Muscle of leg (tissue), 11 donors: ENCODE data around the gene SGCG. TPM values are rescaled to one million over a fixed set of nuclear protein-coding genes. Genes with fewer than 3 reads are reported as not detected.
A peak's percentile ranks its signal among the peaks of the same experiment; 100 is the strongest.
"Not testable (repeated sequence)": the region's sequence is repeated elsewhere in the genome, so short reads cannot be mapped to it uniquely, and the experiment has no call there.

Source experiments
- DNase-seq: peaks from one replicate; pipeline ENCODE4 v3.0.0; 2013
- H3K27ac ChIP-seq: one replicate; pipeline ENCODE4 v1.5.1; 2013; ENCODE audit warnings: mild to moderate bottlenecking, low read length, control low read depth
- H3K27me3 ChIP-seq: one replicate; pipeline ENCODE4 v1.6.1; 2013; ENCODE audit warnings: low read length; ENCODE audit not compliant: control insufficient read depth, insufficient read depth
- H3K36me3 ChIP-seq: one replicate; pipeline ENCODE4 v1.6.1; 2013; ENCODE audit warnings: low read length; ENCODE audit not compliant: control insufficient read depth, insufficient read depth
- H3K4me1 ChIP-seq: one replicate; pipeline ENCODE4 v1.6.1; 2013; ENCODE audit warnings: low read length; ENCODE audit not compliant: control insufficient read depth, insufficient read depth
- H3K4me3 ChIP-seq: one replicate; pipeline ENCODE4 v1.5.1; 2013; ENCODE audit warnings: low read length, control low read depth
- H3K9me3 ChIP-seq: replicated peaks from 2 replicates; pipeline ENCODE4 v1.6.1; 2013; ENCODE audit warnings: low read depth, low read length; ENCODE audit not compliant: control insufficient read depth
- WGBS: methylation state at CpG from one replicate; pipeline ENCODE4 v1.1.5; 2013; ENCODE audit warnings: missing lambda C conversion rate; ENCODE audit not compliant: insufficient coverage; 5-methylcytosine and 5-hydroxymethylcytosine counted together
- polyA plus RNA-seq, 8 donors: library from polyadenylated mRNA; unstranded; fragments of 120-200 nt; gene quantifications; one replicate each; pipeline versions ENCODE4 v1.2.1 to v1.2.3, GENCODE V29; 2013; ENCODE audit warnings: inconsistent platforms in 1 of 8, low replicate concordance in 1 of 8; ENCODE audit not compliant: insufficient read length in 8 of 8, insufficient read depth in 1 of 8
- total RNA-seq: library from RNA; stranded (reverse); fragments of 120-200 nt; gene quantifications from one replicate; pipeline ENCODE4 v1.2.4, GENCODE V29; 2013

SGCG gene
- total and polyA plus RNA-seq, 9 donors = 39.7 to 68.0 (median 52.5) TPM

DNA sequence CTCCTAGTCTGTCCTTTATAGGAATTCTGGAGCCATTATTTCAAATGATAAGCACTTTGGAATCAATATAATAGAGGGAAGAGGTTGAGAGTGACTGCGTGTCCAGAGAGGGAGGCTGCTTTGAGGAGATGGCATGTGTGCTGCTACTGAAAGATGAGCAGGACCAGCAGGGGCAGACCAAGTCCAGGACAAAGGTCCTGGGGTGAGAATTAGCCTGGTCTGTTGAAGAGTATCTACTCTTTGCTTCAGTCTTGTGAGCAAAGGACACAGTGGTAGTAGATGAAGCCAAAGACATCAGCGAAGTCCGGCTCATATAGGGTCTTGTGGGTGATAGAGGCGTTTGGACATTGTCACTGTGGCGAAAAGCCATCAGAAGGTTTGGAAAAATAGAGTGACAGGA lies 21.1 kb downstream of the SGCG start:
- no peak for DNase-seq
- Histone ChIP-seq H3K4me3 (no peak overlapping the region), H3K27ac (no peak overlapping the region), H3K36me3 (no peaks in the 10 kb centered on the region), H3K4me1 (no peaks in the 10 kb centered on the region), H3K27me3 (no peaks in the 10 kb centered on the region), H3K9me3 (peaks cover under 1% of the 10 kb centered on the region)
- WGBS = 83% methylated on average over 5 of the region's 5 CpGs

DNA sequence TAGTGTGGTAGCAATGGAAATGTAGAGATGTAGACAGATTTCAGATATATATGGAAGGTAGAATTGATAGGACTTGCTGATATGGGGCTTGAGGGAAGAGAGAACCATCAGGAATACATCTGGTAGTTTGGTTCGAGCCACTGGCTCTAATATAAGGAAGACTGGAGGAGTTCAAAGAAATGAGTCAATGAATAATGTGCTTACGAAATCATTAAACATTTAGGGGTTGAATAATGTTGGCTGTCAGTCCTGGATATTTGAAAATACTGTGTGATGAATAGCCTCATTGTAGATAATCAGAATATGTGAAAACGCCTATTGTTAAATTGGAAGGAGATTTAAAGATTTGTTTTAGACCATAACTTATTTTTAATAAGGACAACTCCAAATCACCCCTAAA lies 21.6 kb downstream of the SGCG start:
- peaks cover 2% of the 10 kb centered on the region for H3K9me3 ChIP-seq
- H3K36me3 ChIP-seq = no peaks in the 10 kb centered on the region
- no peaks in the 10 kb centered on the region for H3K4me1 ChIP-seq
- H3K27me3 ChIP-seq = no peaks in the 10 kb centered on the region
- 80% methylated on average over 2 of the region's 3 CpGs for whole genome bisulfite sequencing
- DNase-seq = no peak
- no peak overlapping the region for H3K4me3 ChIP-seq
- no peak overlapping the region for H3K27ac ChIP-seq

DNA sequence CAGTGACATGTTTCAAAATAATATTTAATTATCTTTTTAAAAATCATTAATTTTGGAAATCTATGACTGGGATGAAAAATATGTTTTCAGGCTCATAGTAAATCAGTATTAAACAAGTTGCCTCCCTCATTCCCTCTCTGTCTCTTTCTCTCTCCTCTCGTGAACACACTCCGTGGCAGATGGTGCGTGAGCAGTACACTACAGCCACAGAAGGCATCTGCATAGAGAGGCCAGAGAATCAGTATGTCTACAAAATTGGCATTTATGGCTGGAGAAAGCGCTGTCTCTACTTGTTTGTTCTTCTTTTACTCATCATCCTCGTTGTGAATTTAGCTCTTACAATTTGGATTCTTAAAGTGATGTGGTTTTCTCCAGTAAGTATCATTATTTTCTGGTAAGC lies 22.7 kb downstream of the SGCG start:
- H3K27me3 ChIP-seq = no peaks in the 10 kb centered on the region
- no peaks in the 10 kb centered on the region for H3K4me1 ChIP-seq
- no peak overlapping the region for H3K4me3 ChIP-seq
- no peak overlapping the region for H3K27ac ChIP-seq
- no peak for DNase-seq
- WGBS = no CpG with 5 or more reads among the region's 5 CpGs
- H3K9me3 ChIP-seq = peaks cover 2% of the 10 kb centered on the region
- no peaks in the 10 kb centered on the region for H3K36me3 ChIP-seq

DNA sequence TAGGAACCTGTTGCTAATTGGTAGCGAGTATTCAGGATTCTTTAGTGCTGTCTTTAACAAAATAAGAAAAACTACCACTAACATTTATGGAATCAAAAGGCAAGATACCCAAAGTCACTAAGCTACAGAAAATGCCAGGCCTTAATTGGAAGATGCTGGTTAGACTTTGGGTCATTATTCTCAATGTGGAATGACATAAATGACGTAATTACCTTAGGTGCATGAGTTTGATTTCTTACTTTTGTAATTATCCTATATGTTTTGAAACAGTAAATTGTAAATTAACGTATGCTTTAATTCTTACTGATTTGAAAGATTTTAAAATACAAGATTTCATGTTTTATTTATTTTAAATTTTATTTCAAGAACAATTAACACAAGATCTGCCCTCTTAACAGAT lies 25.0 kb downstream of the SGCG start:
- H3K27ac ChIP-seq = no peak overlapping the region
- H3K27me3 ChIP-seq = no peaks in the 10 kb centered on the region
- no peaks in the 10 kb centered on the region for H3K36me3 ChIP-seq
- no peaks in the 10 kb centered on the region for H3K4me1 ChIP-seq
- DNase-seq = no peak
- no peak overlapping the region for H3K4me3 ChIP-seq
- H3K9me3 ChIP-seq = peaks cover 2% of the 10 kb centered on the region
- WGBS = no CpG with 5 or more reads among the region's 3 CpGs

DNA sequence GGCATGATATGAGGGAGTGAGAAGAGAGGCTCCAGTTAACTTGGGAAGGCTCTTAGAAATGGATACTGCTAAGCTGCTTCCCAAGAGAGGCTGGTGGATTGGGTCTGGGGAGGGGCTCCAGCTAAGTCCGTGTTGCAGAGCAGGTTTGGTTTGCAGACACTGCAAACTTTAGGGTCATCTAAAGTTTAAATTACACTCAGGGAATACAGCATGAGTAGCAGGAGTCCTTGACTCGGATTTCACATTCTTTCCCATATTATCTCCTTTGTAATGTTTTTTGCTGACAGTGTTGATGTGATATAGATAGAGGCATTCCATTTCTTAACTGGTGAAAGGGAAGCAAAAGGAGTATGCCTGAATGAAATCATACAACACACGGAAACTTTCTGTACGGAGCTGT lies 31.9 kb downstream of the SGCG start:
- Histone ChIP-seq H3K9me3 (peaks cover 2% of the 10 kb centered on the region), H3K36me3 (no peaks in the 10 kb centered on the region), H3K4me1 (peaks cover 6% of the 10 kb centered on the region), H3K27ac (no peak overlapping the region), H3K4me3 (no peak overlapping the region), H3K27me3 (no peaks in the 10 kb centered on the region)
- 0% methylated on average over 1 of the region's 4 CpGs for WGBS
- DNase-seq = peak; percentile 72

DNA sequence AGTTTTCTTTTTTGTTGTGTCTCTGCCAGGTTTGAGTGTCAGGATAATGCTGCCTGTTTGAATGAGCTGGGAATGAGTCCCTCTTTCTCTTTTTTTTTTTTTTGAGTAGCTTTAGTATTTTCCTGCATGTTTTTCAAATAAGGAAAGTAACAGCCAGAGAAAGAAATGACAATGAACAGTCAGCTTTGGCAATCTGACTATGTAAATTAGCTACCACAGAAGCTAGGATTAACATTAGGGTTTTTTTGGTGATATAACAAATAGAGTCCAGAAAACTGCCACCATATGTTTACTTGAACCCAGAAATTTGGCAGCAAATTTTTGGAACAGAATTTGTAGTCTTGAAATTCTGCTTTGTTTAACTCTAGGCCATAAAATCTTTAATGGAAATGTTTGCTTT lies 50.5 kb downstream of the SGCG start:
- H3K36me3 ChIP-seq = no peaks in the 10 kb centered on the region
- DNase-seq = peak; percentile 16
- no peaks in the 10 kb centered on the region for H3K27me3 ChIP-seq
- no peak overlapping the region for H3K27ac ChIP-seq
- H3K4me1 ChIP-seq = no peaks in the 10 kb centered on the region
- no peaks in the 10 kb centered on the region for H3K9me3 ChIP-seq
- no peak overlapping the region for H3K4me3 ChIP-seq

DNA sequence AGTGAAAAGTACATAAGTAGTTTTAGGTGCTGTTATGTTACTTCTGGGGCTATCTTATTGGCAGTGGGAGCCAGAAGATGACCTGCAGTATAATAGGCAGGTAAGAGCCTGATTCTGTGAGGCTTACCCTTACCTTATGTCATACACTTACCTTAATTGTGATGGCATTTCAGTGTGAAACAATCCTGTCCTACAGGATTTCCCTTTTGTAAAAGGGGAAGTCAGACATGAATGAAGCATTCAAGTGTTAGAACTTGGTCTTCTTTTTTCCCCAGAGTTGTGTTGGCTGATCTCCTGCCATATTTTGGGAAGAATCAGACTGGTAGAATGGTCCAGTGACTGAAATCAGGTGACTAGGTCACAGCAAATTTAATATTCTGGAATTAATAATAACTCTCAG lies 55.2 kb downstream of the SGCG start:
- Histone ChIP-seq H3K4me1 (peaks cover 2% of the 10 kb centered on the region), H3K27ac (no peak overlapping the region), H3K36me3 (no peaks in the 10 kb centered on the region), H3K4me3 (no peak overlapping the region), H3K27me3 (no peaks in the 10 kb centered on the region), H3K9me3 (no peaks in the 10 kb centered on the region)
- no peak for DNase-seq

DNA sequence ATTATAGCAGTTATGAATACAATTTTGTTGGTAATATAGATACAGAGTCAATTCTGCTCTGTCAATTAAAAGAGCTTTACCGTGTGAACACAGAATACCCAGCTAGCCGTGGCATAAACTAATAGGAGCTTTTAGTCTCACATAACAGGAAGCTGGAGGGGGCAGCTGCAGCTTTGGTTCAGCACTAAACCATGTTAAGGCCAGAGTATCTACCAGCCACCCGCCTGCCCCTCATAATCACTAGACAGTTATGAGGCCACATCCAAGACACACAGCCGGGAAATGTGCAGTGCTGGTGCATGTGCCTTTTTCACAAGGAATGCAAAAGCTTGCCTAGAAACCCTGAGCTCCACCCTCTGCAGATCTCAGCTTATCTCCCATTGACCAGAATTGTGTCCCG lies 62.3 kb downstream of the SGCG start:
- Histone ChIP-seq H3K27me3 (no peaks in the 10 kb centered on the region), H3K4me3 (no peak overlapping the region), H3K4me1 (peaks cover under 1% of the 10 kb centered on the region), H3K9me3 (no peaks in the 10 kb centered on the region), H3K36me3 (no peaks in the 10 kb centered on the region), H3K27ac (no peak overlapping the region)
- WGBS = 50% methylated on average over 1 of the region's 5 CpGs
- peak; percentile 71 for DNase-seq

DNA sequence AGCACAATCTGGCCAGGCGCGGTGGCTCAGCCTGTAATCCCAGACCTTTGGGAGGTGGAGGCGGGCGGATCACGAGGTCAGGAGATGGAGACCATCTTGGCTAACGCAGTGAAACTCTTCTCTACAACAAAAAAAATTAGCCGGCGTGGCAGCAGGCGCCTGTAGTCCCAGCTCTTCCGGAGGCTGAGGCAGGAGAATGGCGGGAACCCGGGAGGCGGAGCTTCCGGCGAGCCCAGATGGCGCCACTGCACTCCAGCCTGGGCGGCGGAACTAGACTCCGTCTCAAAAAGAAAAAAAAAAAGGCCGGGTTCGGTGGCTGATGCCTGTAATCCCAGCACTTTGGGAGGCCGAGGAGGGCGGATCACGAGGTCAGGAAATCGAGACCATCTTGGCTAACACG lies 67.6 kb downstream of the SGCG start:
- H3K27ac ChIP-seq = not testable (repeated sequence)

DNA sequence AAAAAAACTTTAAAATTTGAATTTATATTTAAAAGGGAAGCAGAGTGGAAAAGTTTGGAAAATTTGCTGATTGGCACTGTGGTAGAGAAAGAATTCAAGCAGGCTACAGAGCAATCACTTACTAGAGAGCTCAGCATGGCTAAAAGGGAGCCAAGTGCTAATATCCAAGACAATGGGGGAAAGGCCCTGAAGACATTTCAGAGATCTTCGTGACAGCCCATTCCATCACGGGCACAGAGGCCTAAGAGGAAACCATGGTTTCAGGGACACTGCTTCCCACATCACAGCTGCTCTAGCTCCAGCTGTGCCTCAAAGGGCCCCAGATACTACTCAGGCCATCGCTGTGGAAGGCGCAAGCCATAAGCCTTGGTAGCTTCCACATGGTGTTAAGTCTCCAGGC lies 73.7 kb downstream of the SGCG start:
- Histone ChIP-seq H3K4me1 (no peaks in the 10 kb centered on the region), H3K9me3 (no peaks in the 10 kb centered on the region), H3K27ac (no peak overlapping the region), H3K36me3 (no peaks in the 10 kb centered on the region), H3K27me3 (no peaks in the 10 kb centered on the region), H3K4me3 (no peak overlapping the region)
- 87% methylated on average over 4 of the region's 4 CpGs for WGBS
- no peak for DNase-seq

More for the DNA sequence above, 67.6 kb downstream of the SGCG start:
- DNase-seq, H3K4me1 ChIP-seq, H3K9me3 ChIP-seq, H3K4me3 ChIP-seq, H3K27me3 ChIP-seq, H3K36me3 ChIP-seq: not testable (repeated sequence)
- WGBS = 94% methylated on average over 15 of the region's 26 CpGs

DNA sequence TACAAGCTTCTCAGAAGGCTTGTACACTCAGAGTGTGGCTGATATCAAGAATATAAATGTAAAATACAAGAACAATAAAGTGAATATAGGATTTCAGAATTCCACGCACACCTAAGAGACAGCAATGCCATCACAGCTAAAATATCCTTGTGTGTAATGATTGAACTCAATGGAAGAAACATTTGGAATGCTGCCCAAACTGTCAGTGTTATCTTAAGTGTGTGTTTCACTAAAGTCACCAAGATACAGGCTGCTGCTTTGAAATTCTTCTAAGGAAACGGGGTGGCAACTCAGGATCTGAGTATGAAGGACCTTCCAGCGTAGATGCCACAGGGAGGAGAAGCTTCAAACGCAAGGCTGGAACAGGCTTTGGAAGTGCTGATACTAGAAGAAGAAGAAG lies 86.8 kb downstream of the SGCG start:
- H3K4me1 ChIP-seq = no peaks in the 10 kb centered on the region
- no peaks in the 10 kb centered on the region for H3K27me3 ChIP-seq
- H3K4me3 ChIP-seq = no peak overlapping the region
- no peaks in the 10 kb centered on the region for H3K36me3 ChIP-seq
- DNase-seq = no peak
- 64% methylated on average over 2 of the region's 4 CpGs for WGBS
- H3K27ac ChIP-seq = no peak overlapping the region
- H3K9me3 ChIP-seq = no peaks in the 10 kb centered on the region
